HG03558 (cell line): ENCODE results near the gene RNF26.

Experiments
- ATAC-seq: cut with Tn5 transposase; IDR thresholded peaks from one replicate; pipeline ENCODE4 v1.9.1; 2021; ENCODE audit warnings: moderate number of reproducible peaks; ENCODE audit not compliant: unreplicated experiment; ENCODE audit errors: extremely low read depth

The RNF26 gene

DNA sequence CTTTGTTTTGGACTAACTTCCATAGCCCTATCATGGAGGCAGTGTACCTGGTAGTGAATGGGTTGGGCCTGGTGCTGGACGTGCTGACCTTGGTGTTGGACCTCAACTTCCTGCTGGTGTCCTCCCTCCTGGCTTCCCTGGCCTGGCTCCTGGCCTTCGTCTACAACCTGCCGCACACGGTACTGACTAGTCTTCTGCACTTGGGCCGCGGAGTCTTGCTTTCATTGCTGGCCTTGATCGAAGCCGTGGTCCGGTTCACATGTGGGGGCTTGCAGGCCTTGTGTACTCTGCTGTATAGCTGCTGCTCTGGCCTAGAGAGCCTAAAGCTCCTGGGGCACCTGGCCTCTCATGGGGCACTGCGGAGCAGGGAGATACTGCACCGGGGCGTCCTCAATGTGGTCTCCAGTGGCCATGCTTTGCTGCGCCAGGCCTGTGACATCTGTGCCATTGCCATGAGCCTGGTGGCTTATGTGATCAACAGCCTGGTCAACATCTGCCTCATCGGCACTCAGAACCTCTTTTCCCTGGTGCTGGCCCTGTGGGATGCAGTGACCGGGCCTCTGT, 846 bp downstream of the RNF26 start:
- ATAC-seq = no peak

GRCh38 chr11:119335655-119336543, 1.6 kb downstream of the RNF26 start:
- ATAC-seq = no peak

GRCh38 chr11:119336744-119337469, 2.6 kb downstream of the RNF26 start:
- no peak for ATAC-seq

DNA sequence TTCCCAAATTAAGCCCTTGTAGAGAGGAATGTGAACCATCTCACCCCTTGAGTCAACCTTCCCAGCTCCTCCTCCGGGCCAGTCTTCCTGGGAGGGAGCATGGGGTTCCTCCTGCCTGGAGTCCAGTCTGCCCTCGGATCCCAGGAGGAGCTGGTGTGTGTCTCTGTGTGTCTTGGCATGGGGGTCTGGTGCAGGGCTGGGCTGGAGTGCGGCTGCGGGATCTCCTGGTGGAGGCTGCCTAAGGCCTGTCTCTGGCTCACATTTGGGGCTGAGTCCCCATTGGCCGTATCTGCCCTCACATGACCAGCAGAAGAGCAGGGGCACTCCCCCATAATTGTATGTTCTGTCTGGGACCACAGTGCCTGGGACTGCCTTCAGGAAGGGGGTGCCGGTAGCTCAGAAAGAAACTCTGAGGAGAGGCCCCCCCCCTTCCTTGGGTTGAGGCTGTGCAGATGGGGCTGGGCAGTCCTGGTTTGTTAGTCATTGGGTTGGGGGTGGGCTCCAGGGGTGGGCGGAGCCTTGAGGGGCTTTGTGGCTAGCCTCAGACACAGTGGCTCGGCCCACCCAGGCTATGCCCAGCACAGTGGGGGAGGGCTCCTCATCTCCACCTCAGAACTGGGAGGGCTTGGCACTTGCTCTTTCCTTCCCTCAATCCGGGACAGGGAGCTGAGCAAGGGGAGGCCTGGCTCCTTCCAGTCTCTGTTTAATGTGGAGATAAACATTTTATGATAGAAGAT, 3.4 kb downstream of the RNF26 start:
- no peak for ATAC-seq

DNA sequence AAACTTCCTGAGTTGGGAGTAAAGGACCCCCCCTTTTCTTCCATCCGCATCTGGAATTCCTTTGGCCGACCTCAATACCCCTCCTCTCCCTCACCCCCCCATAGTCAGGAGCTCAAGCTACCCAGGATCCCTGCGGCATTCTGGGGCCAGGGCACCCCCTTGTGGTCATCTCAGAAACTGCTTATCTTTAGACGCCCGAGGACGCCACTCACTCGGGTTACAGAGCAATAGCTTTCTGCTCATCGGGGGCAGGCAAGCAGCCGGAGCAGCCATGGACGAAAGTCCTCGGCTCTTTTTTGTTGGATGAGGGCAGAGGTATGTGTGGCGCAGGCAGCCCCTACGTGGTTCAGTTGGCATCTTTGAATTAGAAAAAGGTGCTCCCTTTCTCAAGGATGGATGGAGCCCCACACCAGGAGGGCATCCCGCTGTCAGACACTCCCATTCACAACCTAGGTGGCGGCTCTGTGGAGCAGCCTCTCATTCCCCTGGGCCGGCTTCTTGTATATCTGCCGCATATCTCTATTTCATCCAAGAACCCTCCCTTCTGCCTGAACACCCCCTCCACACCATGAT, 4.1 kb downstream of the RNF26 start:
- ATAC-seq = no peak

GRCh38 chr11:119338965-119339588, 4.8 kb downstream of the RNF26 start:
- ATAC-seq = no peak

DNA sequence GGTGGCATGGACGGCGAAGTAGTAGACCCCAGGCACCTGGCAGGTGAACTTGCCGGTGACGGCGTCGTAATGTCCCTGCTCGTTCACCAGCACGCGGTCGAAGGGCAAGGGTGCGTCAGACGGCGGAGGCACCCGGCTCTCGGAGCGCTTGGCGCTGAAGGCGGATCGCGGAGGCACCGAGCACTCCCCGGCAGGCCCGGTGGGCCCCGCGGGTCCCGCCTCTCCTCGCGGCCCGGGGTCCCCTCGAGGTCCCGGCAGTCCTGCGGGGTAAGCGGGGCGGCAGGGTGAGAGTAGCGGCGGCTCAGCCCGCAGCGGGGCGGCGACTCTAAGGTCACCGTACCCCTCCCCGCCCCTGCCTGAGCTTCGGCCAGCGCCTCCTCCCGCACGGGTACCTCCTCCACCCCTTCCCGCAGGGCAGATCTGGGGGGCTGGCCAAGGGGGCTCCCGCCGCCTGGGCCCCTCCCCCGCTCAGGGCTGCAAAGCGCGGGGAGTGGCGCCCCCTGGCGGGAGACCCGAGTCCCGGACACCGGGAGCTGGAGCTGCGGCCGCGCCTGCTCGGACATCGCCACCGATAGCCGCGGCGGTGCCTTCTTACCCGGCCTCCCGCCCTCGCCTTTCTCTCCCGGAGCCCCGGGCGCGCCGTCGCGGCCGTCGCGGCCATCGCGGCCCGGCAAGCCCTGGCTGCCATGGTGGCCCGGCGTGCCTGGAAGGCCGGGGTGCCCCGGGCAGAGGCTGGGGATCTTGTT, 5.4 kb downstream of the RNF26 start:
- ATAC-seq = no peak

DNA sequence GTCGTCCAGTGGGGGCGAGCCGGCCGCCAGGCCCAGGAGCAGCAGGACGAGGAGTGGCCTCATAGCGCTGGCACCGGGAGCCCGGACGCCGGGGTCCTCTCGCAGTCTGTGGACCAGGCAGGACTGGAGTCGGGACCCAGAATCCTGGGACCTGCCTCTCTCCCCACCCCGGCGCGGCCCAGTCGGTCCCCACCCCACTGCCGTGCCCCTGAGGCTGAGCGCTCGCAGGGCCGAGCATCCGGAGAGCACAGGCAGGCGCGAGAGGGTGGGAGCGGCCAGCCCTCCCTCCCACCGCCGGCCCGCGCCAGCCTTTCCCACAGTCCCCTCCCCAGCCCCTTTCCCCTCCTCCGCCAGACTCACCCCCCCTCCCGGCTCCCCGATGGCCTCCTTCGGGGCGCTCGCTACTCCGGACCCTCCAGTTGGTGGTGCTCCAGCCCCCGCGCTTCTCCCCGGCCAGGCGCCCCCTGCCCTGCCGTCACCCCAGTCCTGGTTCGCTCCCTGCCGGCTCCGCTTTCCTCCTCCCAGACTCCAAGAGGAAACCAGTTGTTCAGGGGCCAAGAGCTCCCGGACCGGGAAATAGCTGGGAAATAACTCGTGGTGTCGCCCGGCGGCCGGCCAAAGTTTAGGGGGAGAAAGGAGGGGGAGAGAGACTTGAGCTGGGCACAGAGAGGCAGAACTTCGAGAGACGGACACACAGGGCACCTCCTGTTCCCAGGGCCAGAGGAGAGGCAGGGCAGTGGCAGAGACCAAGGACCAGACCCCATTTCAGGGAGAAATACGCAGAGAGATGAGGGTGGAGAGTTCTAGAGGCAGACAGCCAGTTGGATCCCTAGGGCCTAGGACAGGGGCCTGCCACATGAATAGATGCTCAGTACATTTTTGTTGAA, 6.3 kb downstream of the RNF26 start, which contains the start of gene C1QTNF5:
Gene C1QTNF5, minus strand, starts transcription at position 549 of the 887 bp plus-strand sequence. Its CDS starts 486 bp downstream, at position 63.
- no peak for ATAC-seq

- ATAC-seq = no peak
Measured at GRCh38 chr11:119341222-119342022, 7.1 kb downstream of the RNF26 start.

GRCh38 chr11:119342023-119342300, 7.6 kb downstream of the RNF26 start:
- no peak for ATAC-seq

- no peak for ATAC-seq
Measured at GRCh38 chr11:119342362-119343130, 8.2 kb downstream of the RNF26 start.

DNA sequence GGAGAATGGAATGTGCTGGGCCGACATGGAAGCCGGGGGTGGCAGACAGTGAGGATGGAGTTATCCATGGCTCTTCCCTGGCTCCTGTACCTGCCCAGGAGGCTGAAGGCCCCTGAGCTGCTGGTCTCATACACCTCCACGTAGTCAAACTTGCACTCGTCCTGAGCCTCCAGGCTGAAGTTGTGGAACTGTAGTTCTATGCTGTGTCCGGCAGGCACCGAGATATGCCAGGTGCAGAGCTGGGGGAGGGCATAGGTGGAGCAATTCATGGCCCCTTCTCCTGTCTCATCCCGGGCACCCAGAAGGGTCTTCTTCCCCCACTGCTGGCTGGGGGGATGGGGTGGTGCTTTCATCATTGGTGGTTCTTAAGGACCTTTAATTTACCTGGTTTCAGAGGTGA, 9.4 kb downstream of the RNF26 start:
- ATAC-seq = no peak

- no peak for ATAC-seq
Measured at GRCh38 chr11:119344291-119345010, 10.1 kb downstream of the RNF26 start.

DNA sequence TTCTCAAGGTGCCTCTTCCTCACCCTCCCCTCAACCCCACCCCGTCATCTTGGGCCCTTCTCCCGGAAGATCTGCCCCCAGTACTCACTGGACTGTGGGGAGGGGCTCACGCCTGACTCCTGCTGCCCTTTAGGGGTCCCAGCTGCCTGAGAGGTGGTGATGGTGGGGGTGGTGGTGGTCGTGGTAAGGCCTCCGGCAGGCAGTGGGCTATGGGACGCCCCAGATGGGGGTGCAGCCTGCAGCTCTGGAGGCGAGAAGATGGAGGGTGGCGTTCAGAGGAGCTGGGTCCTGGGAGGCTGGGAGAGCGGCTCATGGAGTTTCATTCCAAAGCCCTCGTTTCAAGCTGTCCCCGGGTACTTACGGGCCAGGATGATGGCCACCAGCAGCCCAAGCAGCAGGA, 11.4 kb downstream of the RNF26 start:
- ATAC-seq = no peak

DNA sequence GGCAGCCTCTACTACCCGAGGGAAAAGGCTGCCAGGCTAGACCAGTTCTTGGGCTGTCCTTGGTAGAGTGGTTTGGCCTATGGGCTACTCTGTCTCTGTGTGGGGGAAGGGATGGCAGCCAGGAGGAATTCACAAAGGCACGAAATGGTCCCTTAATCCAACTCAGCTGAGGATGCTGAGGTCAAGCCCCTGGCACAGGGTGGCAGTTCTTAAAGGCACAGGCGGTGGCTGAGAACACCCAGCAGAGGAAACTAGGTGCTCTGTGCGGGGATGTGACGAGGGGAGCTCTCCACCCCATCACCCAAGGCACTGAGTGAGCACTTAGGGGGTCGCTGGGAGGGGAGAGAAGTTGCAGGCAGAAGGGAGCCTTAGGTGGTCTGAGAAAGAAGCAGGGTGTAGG, 12.3 kb downstream of the RNF26 start, which contains the start of gene MFRP:
Gene MFRP, minus strand, starts transcription at position 101 of the 400 bp plus-strand sequence. CDS start 192 bp downstream, outside the sequence.
- no peak for ATAC-seq

DNA sequence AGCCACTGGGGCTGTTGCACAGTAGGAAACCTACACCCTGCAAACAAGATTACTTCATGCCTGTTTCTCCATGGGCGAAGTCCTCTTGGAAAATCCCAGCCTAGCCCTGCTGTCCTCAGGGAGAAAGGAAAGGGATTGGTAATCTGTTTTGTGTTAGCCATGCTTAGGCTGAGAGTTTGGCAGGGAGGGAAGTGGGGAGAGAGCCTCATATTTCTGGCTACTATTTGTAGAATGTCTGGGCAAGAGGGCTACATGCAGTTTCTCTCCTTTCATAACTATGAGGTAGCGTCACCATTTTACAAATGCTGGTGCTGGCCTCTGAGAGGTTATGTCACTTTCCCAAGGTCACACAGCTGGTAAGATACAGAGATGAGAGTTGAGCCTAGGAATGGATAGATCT, 12.9 kb downstream of the RNF26 start:
- ATAC-seq = no peak
